Erythroblast (primary cell): Measurements from ENCODE around the gene DIO2.

Experiments used
- DNase-seq, 2 experiments: peaks; one replicate each; lab custom pipeline; 2025; lab: John Stamatoyannopoulos, UW
- GATA1 ChIP-seq: IDR thresholded peaks from 2 replicates; pipeline ENCODE4 v1.6.1; 2011; ENCODE audit warnings: low read depth, mild to moderate bottlenecking, control low read depth, low read length, moderate library complexity
- POLR2A ChIP-seq: IDR thresholded peaks from 2 replicates; pipeline ENCODE4 v1.6.1; 2011; ENCODE audit warnings: mild to moderate bottlenecking, low read length

Gene DIO2

DNA sequence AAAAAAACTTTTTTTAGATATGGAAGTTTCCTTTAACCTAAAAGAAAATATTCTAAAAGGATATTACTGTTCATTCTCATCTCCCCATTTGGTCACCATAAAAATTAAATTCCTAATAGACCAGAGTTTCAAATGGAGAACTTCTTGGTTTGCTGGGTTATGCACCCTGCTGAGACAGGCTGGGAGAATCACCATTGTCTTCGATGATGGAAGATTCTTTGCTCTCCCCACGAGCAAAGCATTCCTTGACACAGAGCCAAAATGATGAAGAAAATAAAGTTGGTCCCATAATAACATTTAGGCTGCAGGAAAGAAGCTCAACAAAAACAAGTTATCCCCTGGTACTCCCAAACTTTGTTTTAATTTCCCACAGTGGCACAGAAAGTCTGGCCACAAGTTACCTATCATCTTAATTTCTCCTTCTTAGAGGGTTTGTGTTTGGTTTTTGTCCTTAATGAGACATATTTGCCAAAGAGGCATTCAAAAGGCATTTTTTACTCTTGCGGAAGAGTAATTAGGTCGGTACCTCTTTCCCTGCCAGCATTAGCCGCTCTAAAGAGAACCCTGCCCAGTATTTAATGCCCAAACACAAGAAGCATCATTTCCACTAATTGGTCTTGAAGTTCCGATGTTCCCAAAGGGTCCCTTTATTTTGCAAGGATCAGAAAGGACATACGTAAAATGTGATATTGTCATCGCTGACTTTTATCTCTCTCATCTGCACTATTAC lies 4.8 kb downstream of the DIO2 start:
- no peak for TF ChIP-seq GATA1
- DNase-seq = no peak

DNA sequence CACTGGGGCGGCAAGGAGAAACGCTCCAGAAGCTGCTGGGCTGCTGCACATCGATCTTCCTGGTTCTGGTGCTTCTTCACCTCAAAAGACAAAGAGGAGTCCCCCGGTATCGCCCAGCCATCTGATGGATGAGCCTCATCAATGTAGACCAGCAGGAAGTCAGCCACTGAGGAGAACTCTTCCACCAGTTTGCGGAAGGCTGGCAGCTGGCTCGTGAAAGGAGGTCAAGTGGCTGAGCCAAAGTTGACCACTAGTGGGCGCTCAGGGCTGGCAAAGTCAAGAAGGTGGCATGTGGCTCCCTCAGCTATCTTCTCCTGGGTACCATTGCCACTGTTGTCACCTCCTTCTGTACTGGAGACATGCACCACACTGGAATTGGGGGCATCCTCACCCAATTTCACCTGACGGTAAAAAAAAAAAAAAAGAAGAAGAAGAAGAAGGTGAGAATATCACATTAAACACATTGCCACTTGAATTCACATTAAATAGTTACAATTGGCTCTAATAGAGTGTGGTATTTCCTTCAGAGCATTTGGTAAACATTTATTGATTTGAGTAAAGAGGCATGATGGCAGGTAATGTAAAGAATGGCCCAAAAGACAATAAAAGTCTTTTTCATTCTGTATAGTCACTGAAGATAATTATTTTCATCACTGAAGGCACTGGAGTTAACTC lies 8.3 kb downstream of the DIO2 start:
- DNase-seq = peak; percentile 37 to 66
- TF ChIP-seq GATA1 = no peak
- TF ChIP-seq POLR2A = no peak

DNA sequence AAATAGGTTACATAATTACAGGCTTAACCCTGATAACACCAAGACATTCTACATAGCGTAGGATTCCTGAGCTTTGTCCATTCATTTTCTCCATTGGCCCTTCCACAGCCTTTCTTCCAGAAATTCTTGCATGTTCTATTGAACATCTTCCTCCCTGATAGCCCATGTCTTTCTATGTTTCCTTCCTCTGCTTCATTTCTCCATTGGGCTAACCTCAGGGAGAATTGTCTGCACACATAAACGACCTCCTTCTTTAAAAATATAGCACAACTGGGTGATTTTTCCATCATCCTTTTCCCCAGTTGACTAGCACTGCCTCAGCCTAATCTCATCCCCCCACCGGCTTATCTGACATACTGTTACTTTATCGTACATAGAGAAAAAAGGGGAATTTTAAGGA lies 11.2 kb downstream of the DIO2 start:
- no peak for DNase-seq
- TF ChIP-seq GATA1 (no peak), POLR2A (no peak)

DNA sequence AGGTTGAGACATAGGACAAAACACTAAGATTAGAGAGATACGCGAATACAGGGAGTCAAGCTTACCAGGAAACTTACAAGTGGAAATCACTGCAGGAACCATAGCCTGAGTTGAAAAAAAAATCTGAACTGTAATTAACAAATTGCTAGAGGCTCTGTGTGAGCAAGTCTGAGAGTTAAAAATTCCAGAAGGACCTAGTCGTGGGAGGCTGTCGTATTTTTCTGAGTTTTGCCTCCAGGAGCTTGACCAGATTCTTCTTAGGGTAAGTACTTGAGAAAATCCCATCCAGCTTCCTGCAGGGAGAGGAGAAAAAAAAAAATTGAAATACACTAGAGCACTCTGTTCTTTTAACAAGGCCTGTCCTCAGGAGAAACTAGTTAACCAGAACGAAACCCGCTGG lies 22.7 kb downstream of the DIO2 start:
- DNase-seq = no peak
- TF ChIP-seq GATA1 (no peak), POLR2A (no peak)

DNA sequence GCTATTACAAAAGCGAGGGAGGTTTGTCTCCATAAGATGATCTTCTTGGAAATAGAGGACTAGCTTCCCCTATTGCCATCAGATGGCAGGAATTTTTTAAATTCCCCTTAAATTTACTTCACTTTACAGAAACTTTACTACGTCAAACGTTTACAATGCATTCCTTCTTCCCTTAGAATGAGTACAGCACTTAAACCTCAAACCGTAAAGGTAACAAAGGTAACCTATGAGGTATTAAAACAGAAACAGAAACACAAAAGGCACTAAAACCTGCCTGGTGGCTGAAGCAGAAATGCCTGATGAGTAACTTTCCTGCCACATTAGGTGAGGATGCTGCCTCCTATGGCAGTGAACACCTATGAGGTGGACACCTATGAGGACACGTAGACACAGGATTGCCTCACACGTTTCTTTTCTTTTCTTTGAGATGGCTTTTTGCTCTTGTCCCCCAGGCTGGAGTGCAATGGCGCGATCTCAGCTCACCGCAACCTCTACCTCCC lies 25.0 kb downstream of the DIO2 start:
- TF ChIP-seq GATA1 (no peak), POLR2A (no peak)
- no peak for DNase-seq

DNA sequence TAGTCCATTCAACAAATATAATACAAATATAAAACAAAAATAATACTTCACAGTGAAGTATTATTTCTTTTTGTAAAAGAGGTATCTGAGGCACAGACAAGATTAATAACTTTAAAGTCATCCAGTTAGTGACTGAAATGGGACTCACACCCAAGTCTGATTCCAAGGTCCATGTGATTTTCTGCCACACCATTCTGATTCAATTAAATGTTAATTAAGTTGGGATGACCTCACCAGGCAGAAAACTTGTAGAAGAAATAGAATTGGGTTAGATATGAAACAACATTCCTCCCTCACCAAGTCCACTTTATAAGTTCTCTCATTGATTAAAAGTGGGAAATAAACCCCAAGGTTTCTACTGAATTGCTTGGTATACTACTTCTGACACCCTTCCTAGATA lies 34.4 kb downstream of the DIO2 start:
- TF ChIP-seq POLR2A (no peak), GATA1 (no peak)
- no peak for DNase-seq

DNA sequence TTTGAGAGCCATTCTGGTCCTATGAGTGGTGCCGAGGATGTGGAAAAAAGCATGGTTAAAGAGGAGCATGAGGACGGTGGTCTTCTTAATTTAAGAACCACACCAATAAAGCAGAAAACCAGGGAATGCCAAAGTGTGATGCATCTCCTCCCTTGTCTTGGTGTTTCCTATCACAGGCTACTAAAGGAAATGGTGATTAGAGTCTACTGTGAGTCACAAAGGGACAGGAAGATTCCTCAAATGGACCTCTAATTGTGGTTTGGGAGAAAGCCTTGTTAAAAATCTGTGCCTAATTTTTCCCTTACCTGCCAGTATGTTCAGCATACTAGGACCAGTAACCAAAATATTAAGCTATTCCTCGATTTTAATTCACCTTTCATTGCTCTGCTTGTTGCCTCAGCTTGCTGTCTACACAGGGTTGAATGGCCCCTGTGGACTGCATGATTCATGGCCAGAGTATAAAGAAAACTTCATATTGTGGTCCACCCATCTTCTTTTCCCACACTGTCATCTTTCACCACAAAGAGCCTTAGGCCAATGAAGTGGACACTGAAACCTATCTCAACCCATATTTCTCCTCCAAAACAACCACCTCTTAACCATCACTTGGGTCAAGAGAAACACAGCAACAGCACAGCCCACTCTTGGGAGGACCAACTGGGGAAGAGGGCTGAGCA lies 38.8 kb downstream of the DIO2 start:
- TF ChIP-seq GATA1 = no peak
- no peak for TF ChIP-seq POLR2A
- DNase-seq = no peak

DNA sequence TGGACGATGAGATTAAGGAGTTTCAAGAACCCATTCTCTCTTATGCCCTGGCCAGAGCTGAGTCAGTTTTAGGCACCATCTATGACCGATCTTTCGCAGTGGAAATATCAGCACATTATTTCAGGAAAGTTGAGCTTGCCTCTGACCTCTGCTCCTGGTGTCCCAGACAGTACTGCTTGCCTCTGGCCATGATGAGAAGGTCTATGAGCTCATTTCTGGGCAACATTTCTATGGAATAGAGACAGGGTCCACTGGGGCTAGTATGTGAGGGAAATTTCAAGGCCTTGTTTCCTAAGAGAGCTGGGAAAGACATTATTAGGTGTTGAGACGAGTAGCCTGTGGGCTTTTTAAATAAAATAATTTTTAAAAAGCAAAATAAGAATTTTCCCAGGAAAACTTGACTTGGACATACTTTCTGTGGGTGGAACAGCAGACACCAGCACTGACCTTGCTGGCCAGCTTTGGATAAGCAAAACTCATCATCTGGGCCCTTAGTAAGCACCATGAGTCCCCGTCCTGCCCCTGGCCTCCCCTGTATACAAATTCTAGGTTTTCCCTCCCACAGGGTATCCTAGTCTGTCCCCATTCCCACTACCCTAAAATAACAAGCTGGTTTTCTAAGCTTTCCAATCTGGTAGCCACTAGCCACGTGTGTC lies 43.4 kb downstream of the DIO2 start:
- no peak for DNase-seq
- TF ChIP-seq POLR2A (no peak), GATA1 (no peak)

DNA sequence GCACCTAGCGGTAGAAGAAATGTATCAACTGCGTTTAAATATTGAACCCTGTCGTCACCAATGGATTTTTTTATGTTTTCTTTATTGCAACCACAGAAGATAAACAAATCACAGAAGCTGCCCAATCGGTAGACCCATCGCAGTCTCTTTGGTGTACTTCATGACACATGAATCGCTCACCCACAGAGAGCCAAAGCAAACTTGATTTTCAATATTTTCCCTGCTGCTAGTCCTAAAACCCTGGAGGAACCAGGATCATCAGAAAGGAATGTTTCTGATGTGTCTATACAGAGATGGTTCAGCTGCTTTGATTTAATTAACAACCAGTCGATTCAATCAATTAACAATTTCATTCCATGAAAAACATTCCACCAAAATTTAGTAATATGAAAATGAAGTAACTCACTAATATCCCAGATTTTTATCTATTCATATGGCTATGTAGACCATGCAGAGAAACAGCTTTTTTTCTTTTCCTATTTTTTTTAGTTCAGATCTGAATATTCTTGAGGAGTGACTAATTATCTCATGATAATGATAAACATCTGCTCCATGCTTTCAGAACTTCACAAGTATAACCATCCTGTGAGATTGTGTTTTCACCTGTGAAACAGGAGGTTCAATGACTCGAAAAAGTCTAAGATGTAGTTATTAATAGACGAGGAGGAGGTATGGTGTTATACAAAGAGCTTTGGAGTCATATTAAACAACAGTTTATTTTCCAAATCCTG lies 46.1 kb downstream of the DIO2 start:
- DNase-seq = no peak
- TF ChIP-seq GATA1 (no peak), POLR2A (no peak)

DNA sequence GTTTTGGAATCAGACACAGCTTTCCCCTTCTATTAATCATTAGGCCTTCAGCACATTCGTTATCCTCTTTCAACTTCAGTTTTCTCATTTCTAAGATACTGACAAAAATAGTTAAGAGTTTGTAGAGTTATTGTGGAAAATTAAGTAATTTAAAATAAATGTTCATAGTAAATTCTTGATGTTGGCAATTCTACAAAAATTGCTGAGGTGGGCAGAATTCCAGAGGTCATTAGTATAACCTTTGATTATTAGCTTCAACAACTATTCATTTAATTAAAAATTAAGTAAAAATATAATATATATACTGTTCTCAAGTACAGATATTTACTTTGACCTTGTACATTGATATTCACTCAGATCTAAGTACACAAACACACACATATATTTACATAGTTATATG lies 58.5 kb downstream of the DIO2 start:
- TF ChIP-seq GATA1 (no peak), POLR2A (no peak)
- DNase-seq = no peak

DNA sequence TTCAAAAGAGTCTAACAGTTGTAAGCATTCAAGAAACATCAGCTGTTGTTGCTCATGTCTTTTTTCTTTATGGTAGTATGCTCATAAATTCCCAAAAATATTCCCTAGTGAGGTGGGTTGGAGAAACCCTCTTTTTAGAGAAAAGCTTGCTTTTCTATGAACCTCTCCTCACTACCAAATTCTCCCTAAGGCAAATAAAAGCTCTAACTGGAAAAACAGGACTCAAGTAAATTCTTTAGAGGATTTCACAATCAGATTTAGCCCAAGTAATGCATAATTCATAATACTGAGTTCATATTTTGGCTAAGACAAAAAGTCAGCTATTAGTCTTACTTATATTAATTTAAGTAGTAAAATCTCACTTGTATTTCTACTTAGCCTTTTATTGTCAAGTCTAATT lies 59.1 kb downstream of the DIO2 start:
- TF ChIP-seq GATA1 = no peak
- TF ChIP-seq POLR2A = no peak
- DNase-seq = no peak

DNA sequence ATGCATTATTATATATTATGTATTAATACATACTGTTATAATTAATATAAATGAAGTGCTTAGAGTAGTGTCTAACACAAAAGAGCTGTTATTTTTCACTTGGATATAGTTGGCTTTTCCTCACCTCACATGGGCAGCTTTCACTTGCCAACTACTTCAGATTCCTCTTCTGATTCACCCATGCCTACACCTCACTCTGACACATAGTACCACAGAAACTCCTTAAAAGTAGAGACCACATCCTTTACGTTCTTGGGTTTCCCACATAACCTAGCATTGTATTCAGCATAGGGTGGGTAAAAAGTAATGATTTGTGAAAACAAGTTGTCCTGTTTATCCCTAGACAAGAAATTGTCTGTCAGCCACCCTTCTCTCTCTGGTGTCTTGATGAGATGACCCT lies 61.0 kb downstream of the DIO2 start:
- DNase-seq = no peak

More for the DNA sequence above, 61.0 kb downstream of the DIO2 start:
- TF ChIP-seq GATA1 (no peak), POLR2A (no peak)
